ENCODE results near the gene PKP1.

The PKP1 gene

GRCh38 chr1:201295861-201296260 lies 12.6 kb downstream of the PKP1 start:
- Histone ChIP-seq H3K9me3 (ENCODE audit: control insufficient read depth, insufficient read depth, low read depth, low read length) (no peaks in the 10 kb centered on the region), H3K27ac (ENCODE audit: extremely low read depth, low read depth, low read length) (no peak overlapping the region), H3K4me3 (ENCODE audit: low read depth, low read length) (no peak overlapping the region), H3K4me1 (ENCODE audit: control insufficient read depth, insufficient read depth, low read length) (no peaks in the 10 kb centered on the region), H3K36me3 (ENCODE audit: control insufficient read depth in 2 of 2, insufficient read depth in 1 of 2, low read length in 2 of 2) (no peaks in the 10 kb centered on the region)
- TF ChIP-seq ZNF426 (tag by site-specific recombination; IDR thresholded peaks at IDR 0.05), result no peak
- TF ChIP-seq PRDM6 (tag by site-specific recombination; IDR thresholded peaks at IDR 0.05), result no peak
- peak; percentile 59 for TF ChIP-seq KLF1 (tag by site-specific recombination; IDR thresholded peaks at IDR 0.05)
- TF ChIP-seq KLF17 (tag by site-specific recombination; IDR thresholded peaks at IDR 0.05), result 0 out of 2 replicates have a peak, but pooled peaks have one; percentile 85
- TF ChIP-seq PRDM10 (tag by site-specific recombination; IDR thresholded peaks at IDR 0.05), result 0 out of 2 replicates have a peak, but pooled peaks have one; percentile 17
- POLR2A ChIA-PET, result no interaction called here
- CTCF ChIA-PET, result interaction anchor here (0.7 kb wide), 1 partner anchor 9 kb away, joined by 5 read pairs; no protein-coding TSS in a partner anchor

- Histone ChIP-seq H3K36me3 (ENCODE audit: control insufficient read depth in 2 of 2, insufficient read depth in 1 of 2, low read length in 2 of 2) (no peaks in the 10 kb centered on the region), H3K4me1 (ENCODE audit: control insufficient read depth, insufficient read depth, low read length) (no peaks in the 10 kb centered on the region), H3K27ac (ENCODE audit: extremely low read depth, low read depth, low read length) (no peak overlapping the region), H3K4me3 (ENCODE audit: low read depth, low read length) (no peak overlapping the region), H3K9me3 (ENCODE audit: control insufficient read depth, insufficient read depth, low read depth, low read length) (no peaks in the 10 kb centered on the region)
- ChIA-PET POLR2A (no interaction called here), CTCF (interaction anchor here (0.6 to 0.7 kb wide), 2 partner anchors 9 to 787 kb away, joined by 3 to 5 read pairs; no protein-coding TSS in a partner anchor)
- TF ChIP-seq ZNF530 (tag by site-specific recombination; IDR thresholded peaks at IDR 0.05; ENCODE audit: low read depth) (no peak), ZNF785 (tag by site-specific recombination; IDR thresholded peaks at IDR 0.05) (no peak), ZNF121 (tag by site-specific recombination; IDR thresholded peaks at IDR 0.05) (no peak), ZNF555 (tag by site-specific recombination; conservative IDR thresholded peaks at IDR 0.05) (no peak), ZNF155 (tag by site-specific recombination; IDR thresholded peaks at IDR 0.05) (no peak), ZNF202 (tag by site-specific recombination; IDR thresholded peaks at IDR 0.05; ENCODE audit: borderline replicate concordance) (no peak), ZNF423 (tag by site-specific recombination; IDR thresholded peaks at IDR 0.05) (no peak), ZNF510 (tag by site-specific recombination; IDR thresholded peaks at IDR 0.05; ENCODE audit: insufficient replicate concordance) (no peak), ZSCAN16 (tag by site-specific recombination; IDR thresholded peaks at IDR 0.05) (no peak), ZNF2 (tag by site-specific recombination; IDR thresholded peaks at IDR 0.05) (no peak), YY2 (tag by site-specific recombination; IDR thresholded peaks at IDR 0.05) (no peak), YY1 (tag by site-specific recombination; IDR thresholded peaks at IDR 0.05) (no peak), INSM2 (tag by site-specific recombination; IDR thresholded peaks at IDR 0.05) (no peak), ZNF561 (tag by site-specific recombination; IDR thresholded peaks at IDR 0.05; ENCODE audit: borderline replicate concordance) (no peak)
Measured at GRCh38 chr1:201296352-201296751, 13.0 kb downstream of the PKP1 start.

Measured in HEK293 (cell line).